ENCODE measurements around the gene CTNND2. TPM values are rescaled to one million over a fixed set of nuclear protein-coding genes. Genes with fewer than 3 reads are reported as not detected.

CTNND2 gene
- total RNA-seq, 1 donor from 2014 or later = 0.29 TPM

DNA sequence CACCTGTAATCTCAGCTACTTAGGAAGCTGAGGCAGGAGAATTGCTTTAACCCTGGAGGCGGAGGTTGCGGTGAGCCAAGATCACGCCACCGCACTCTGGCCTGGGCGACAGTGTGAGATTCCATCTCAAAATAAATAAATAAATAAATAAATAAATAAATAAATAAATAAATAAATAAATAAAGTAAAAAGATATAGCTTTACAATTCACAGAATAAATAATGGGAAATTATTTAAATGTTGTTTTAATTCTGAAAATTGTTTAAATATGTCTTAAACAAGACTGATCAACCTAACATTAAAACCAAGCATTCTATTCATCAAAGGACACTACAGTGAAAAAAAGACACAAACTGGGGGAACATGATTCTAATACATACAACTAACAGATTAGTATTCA, 357.1 kb downstream of the CTNND2 start:
- no peaks in the 10 kb centered on the region for H3K27me3 ChIP-seq (ENCODE audit: control insufficient read depth, insufficient read depth, low read length)
- no peaks in the 10 kb centered on the region for H3K36me3 ChIP-seq (ENCODE audit: control insufficient read depth, insufficient read depth, low read length)
- TF ChIP-seq, protein P1, sequence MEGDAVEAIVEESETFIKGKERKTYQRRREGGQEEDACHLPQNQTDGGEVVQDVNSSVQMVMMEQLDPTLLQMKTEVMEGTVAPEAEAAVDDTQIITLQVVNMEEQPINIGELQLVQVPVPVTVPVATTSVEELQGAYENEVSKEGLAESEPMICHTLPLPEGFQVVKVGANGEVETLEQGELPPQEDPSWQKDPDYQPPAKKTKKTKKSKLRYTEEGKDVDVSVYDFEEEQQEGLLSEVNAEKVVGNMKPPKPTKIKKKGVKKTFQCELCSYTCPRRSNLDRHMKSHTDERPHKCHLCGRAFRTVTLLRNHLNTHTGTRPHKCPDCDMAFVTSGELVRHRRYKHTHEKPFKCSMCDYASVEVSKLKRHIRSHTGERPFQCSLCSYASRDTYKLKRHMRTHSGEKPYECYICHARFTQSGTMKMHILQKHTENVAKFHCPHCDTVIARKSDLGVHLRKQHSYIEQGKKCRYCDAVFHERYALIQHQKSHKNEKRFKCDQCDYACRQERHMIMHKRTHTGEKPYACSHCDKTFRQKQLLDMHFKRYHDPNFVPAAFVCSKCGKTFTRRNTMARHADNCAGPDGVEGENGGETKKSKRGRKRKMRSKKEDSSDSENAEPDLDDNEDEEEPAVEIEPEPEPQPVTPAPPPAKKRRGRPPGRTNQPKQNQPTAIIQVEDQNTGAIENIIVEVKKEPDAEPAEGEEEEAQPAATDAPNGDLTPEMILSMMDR (IDR thresholded peaks at IDR 0.05; ENCODE audit: insufficient read depth, low read length, poor library complexity, severe bottlenecking) = no peak
- no peak overlapping the region for H3K4me3 ChIP-seq (ENCODE audit: low read depth, low read length)
- no peak for DNase-seq (ENCODE audit: low read depth)

DNA sequence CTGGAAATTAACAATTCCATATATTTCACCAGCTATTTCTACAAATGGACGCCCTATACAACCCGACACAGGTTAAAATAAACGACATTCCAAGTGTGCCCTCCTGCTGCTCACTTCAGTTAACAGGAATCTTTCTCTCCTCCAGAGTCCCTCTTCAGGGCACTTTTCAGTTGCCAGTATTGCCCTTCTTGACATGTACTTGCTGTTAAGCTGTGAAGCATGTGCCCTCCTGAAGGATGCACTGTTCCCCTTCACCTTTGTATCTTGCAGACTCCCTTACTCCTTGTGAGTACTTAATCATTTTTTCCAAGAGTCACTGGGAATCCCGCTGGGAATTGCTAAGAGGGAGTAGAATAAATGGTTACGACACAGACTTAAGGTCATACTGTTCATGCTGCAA, 364.1 kb downstream of the CTNND2 start:
- Histone ChIP-seq H3K4me3 (ENCODE audit: low read depth, low read length) (no peak overlapping the region), H3K27me3 (ENCODE audit: control insufficient read depth, insufficient read depth, low read length) (no peaks in the 10 kb centered on the region), H3K36me3 (ENCODE audit: control insufficient read depth, insufficient read depth, low read length) (no peaks in the 10 kb centered on the region)
- TF ChIP-seq, protein P1 (IDR thresholded peaks at IDR 0.05; ENCODE audit: insufficient read depth, low read length, poor library complexity, severe bottlenecking) = no peak
- DNase-seq (ENCODE audit: low read depth) = no peak

DNA sequence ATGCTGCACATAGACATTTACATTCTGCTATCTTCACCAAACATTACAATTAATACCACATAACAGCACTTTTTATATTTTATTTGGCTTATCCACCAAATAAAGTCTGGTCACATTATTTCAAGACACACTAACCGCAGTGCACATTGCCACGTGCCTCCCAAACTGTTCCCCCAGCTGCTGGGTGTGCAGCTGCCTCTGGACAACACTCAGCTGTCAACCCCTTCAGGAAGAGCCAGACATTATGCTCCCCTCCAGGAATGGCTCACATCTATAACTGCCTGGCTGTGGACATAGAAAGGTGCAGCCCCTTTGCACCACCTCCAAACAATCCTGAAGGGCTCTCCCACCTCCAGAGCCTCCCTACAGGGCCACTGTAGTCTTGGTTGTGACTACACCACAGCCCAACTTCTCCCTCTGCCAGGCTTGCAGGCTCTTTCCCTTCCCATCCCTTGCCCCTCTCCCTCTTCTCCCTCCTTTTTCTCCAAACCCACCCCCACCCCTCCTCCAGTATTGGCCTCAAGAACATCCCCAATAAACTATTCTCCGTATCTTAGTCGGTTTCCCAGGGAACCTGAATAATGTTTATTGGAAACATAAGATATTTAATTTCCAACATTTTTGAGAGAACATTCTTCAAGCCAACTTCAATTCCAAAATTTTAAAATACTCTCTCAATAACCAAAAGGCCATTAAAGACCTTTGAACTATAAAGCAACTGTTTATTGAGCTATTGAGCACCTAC, 372.3 kb downstream of the CTNND2 start:
- Histone ChIP-seq H3K27me3 (ENCODE audit: control insufficient read depth, insufficient read depth, low read length) (no peaks in the 10 kb centered on the region), H3K36me3 (ENCODE audit: control insufficient read depth, insufficient read depth, low read length) (no peaks in the 10 kb centered on the region), H3K4me3 (ENCODE audit: low read depth, low read length) (no peak overlapping the region)
- TF ChIP-seq, protein P1 (IDR thresholded peaks at IDR 0.05; ENCODE audit: insufficient read depth, low read length, poor library complexity, severe bottlenecking) = no peak
- DNase-seq (ENCODE audit: low read depth) = no peak

DNA sequence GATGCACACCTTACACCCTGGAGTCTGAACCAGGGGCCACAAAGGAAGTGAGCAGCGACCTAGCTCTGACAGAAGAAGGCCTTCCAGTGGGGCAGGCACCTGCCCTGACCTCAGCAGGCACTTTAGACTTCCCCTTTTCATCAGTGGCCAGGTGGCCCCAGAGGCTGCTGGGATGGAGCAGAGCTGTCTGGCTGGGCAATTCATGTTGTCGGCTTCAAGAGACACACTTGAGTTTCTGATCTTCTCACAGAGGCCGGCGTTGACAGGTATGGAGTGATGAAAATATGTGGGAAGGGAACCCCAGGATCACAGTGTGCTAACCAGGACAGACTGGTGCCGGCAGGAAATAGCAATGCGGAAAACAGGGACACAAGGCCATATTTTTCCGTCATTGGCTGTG, 375.5 kb downstream of the CTNND2 start:
- TF ChIP-seq, protein P1 (IDR thresholded peaks at IDR 0.05; ENCODE audit: insufficient read depth, low read length, poor library complexity, severe bottlenecking) = no peak
- H3K4me3 ChIP-seq (ENCODE audit: low read depth, low read length) = no peak overlapping the region
- no peak for DNase-seq (ENCODE audit: low read depth)

DNA sequence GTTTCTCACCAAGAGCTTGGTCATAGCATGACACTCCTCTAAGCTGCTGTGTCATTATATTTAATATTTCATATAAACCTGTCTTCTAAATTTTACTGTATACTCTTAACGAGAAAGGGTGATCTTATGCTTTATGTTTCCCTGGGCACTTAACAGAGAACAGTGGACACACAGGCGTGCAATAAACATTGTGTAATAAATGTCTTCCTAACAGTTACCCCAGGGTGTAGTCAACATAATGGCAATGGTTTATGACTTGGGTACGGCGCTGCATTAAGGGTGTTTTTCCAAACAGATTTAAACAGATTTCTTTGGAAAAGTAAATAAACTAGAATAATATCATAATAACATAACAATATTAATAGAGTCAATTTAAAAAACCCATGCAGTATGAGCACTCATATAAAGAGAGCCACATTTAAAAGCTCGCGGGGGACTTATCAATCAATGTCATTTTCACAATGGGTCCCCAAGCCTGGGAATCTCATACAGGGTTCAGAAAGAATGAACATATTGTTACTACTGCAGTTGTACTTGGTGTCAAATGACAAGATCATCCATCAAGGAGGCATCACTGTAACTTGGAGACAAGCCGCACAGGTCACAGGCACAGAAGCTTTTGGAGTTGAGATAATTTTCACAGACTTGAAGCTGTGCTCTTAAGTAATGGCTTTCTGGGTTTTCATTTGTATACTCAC, 376.4 kb downstream of the CTNND2 start:
- H3K4me3 ChIP-seq (ENCODE audit: low read depth, low read length) = no peak overlapping the region
- TF ChIP-seq, protein P1 (IDR thresholded peaks at IDR 0.05; ENCODE audit: insufficient read depth, low read length, poor library complexity, severe bottlenecking) = no peak
- no peak for DNase-seq (ENCODE audit: low read depth)
- H3K36me3 ChIP-seq (ENCODE audit: control insufficient read depth, insufficient read depth, low read length) = no peaks in the 10 kb centered on the region
- H3K27me3 ChIP-seq (ENCODE audit: control insufficient read depth, insufficient read depth, low read length) = no peaks in the 10 kb centered on the region

More for the DNA sequence above, 375.5 kb downstream of the CTNND2 start:
- Histone ChIP-seq H3K27me3 (ENCODE audit: control insufficient read depth, insufficient read depth, low read length) (no peaks in the 10 kb centered on the region), H3K36me3 (ENCODE audit: control insufficient read depth, insufficient read depth, low read length) (no peaks in the 10 kb centered on the region)
